HG03103 (cell line): ENCODE results near the gene CTRB2.
"Not testable (repeated sequence)": the region's sequence is repeated elsewhere in the genome, so short reads cannot be mapped to it uniquely, and the experiment has no call there.

Experiments
- ATAC-seq: cut with Tn5 transposase; IDR thresholded peaks from one replicate; pipeline ENCODE4 v1.9.1; 2021; ENCODE audit warnings: low read depth; ENCODE audit not compliant: unreplicated experiment

Gene CTRB2

DNA sequence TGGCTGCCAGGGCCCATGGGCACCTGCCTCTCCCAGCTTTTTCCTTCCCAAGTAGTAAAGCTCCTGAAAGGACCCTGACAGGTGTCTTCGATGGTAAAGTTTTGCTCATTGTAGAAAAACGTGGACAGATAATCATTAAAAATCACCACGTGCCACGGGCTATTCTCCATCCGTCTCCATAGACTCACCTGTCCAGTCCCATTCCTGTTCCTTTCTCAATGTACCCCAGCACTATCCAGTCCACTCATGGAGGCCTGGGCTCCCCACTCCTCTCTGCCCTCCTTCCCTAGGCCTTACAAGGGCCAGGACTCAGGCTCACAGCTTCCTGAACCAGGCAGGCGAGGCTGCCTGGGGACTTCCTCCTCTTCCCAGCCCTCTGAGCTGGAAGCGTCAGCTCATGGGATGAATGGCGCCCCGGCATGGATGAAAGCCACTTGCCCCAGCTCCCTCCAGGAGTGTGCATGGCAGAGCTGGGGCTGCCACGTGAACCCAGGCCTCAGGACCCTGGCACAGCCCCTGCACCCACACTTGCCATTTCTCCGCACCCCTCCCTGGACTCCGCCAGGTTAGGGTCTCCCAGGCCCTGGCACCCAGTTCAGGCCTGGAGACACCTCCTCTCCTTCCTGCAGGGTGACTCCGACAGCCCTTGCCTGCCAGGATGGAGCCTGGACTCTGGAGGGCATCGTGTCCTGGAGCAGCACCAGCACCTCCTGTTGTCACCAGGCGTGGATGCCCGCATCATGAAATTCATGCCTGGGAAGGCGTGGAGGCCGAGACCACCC is 20.6 kb upstream of the CTRB2 start:
- ATAC-seq, result no peak

DNA sequence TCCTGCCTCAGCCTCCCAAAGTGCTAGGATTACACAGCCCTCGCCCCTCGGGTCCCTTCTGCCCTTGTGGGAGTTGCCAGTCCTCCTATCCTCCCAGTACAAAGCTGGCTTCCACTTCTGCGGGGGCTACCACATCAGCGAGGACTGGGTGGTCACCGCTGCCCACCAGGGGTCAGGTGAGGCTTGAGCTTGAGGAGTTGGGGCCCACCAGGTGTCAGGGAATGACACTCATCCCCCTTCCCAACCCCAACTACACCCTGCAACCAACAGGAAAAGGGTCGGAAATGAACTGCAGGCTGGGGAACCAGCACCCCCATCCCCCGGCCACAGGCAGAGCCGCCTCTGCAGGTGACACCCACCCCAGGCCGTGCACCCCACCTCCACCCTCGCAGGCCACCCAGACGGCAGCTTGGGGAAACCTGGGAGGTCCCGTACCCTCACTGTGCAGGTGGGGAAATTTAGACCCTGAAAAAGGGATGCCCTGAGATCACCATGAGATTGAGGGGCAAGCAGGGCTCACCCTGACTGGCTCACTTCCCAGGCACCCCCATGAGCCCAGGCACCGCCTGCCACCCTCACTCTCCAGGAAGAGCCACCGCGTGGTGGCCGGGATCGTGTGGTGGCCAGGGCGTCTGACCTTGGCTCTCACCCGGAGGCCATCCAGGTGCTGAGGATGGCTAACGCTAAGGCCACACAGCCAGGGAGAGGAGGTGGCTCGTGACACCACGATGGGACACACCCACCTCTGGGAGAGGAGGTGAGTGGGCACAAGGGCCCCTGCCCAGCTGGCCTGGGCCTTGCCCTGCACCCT is 19.8 kb upstream of the CTRB2 start:
- no peak for ATAC-seq

- no peak for ATAC-seq
Measured at GRCh38 chr16:75225678-75226515, 18.9 kb upstream of the CTRB2 start.

DNA sequence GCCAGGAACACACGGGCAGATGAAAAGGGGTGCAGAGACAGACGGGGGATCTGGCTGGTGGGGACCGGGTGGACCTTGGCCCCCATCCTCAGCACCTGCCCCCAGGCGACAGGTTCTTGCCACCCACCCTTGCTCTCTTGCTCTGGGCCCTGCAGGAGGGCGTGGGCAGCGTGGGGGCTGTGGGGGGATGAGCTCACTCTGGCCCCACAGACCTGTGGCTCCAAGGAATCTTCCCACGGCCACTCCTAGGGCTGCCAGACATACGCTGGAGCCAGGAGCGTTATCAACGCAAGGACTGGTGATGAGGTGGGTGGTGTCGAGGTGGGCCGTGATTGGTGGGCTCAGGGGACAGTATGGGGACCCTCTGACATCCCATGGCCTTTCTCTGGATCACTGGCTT is 18.1 kb upstream of the CTRB2 start:
- ATAC-seq, result no peak

DNA sequence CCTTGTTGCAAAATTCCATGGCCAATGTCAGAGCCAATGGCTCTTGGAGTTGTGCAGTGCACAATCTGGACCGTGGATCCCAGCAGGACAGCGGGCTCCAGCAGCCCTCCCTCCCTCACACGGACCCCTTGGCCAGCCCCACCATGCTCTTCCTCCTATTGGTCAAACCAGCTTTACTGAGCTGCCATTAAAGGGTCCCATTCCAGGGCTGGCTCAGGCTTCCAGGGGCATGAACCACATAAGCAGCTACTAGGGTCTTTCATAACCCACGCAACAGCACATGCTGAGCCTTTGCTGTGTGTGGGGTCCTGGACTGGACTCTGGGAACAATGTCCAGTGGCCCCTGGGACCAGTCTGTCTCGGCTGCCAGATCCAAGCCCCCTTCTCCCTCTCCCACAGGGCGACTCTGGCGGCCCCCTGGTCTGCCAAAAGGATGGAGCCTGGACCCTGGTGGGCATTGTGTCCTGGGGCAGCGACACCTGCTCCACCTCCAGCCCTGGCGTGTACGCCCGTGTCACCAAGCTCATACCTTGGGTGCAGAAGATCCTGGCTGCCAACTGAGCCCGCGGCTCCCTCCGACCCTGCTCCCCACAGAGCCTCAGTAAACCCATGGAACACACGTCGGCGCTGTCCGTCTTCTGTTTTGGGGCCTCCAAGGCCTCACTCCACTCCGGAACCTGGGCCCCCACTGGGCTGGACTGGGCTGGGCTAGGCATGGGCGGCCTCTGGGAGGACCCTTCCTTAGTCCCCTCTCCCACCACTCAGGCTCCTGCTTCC is 17.5 kb upstream of the CTRB2 start:
- no peak for ATAC-seq

GRCh38 chr16:75223129-75223528 is 16.2 kb upstream of the CTRB2 start:
- ATAC-seq, result not testable (repeated sequence)

DNA sequence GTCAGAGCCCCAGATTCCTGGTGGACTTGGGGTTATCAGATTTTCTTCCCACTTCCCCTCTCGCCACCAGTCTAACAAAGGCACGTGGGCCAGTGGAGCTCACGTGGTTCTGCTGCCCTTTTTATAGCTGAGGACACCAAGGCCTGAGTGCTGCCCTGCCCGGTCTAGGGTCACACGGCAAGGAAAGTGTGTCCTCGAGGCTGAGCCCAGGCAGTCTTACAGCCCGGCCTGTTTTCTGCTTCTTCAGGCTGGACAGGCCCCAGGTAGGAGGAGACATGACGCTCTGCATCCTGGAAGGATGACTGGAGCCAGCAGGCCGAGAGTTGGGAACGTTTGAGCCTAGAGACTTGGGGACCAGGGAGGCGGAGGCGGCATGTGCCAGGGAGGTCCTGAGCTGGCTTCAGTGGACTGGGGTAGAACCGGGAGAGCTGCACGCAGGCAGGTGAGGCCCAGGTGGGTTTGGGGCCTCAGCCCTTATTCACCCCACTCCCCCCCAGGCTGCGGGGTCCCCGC is 15.4 kb upstream of the CTRB2 start:
- no peak for ATAC-seq

DNA sequence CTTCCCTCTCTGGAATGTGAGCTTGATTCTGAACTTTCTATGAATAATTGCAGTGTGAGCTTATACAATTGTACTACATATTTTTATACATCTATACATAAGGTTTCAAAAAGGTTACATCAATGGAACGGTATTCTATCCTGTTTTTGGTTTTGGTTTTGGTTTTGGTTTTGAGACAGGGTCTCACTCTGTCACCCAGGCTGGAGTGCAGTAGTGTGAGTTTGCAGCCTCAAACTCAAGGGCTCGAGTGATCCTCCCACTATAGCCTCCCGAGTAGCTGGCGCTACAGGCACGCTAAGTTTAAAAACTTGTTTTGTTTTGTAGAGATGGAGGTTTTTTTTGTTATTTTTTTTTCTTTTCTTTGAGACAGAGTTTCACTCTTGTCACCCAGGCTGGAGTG is 12.9 kb upstream of the CTRB2 start:
- no peak for ATAC-seq

DNA sequence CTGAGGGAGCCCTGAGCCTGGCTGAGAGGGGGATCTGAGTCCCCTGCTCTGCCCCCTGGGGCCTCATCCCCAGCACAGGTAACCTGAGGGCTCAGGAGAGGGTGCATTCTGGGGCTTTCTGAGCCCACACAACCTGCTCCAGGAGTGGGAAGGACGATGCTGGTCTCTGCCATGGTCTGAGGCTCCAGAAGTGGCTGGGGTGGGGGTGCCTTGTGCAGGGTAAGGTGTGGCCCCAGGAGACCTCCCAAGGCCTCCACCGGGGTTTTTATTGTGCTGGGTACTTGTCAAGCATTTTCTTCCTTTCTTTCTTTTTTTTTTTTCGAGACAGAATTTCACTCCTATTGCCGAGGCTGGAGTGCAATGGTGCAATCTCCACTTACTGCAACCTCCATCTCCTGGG is 12.1 kb upstream of the CTRB2 start:
- no peak for ATAC-seq

GRCh38 chr16:75218256-75219076 is 11.5 kb upstream of the CTRB2 start, which contains the start of gene CTRB1:
CTRB1 (plus strand) TSS chr16:75218988; CDS start chr16:75219008, 20 bp downstream.
- ATAC-seq, result peak; percentile 58

DNA sequence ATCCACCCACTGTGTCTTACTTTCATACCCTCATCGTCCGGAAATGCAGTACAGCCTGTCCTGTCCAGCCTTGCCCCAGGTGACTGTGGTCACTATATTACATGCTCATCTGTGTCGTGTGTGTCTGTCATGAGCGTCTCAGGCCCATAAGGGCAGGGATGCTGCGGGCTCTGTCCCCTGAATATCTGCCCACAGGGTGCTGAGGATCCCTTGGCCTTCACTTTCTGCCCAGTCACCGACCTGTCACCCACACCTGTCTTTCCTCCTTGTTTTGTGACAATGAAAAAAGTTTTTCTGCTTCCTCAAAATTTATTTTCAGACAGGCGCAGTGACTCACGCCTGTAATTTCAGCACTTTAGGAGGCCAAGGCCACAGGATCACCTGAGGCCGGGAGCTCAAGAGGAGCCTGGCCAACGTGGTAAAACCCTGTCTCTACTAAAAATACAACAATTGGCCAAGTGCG is 10.5 kb upstream of the CTRB2 start:
- ATAC-seq, result no peak

DNA sequence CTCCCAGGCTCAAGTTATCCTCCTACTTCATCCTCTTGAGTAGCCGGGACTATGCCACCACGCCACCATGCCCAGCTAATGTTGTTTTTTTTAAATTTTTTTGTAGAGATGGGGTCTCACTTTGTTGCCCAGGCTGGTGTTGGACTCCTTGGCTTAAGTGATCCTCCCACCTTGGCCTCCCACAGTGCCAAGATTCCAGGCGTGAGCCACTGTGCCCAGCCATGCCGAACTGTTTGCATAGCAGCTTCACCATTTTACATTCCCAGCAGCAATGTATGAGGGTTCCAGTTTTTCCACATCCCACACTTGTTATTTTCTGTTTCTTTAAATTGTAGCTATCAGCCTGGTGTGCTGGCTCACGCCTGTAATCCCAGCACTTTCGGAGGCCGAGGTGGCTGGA is 9.6 kb upstream of the CTRB2 start:
- ATAC-seq, result no peak

DNA sequence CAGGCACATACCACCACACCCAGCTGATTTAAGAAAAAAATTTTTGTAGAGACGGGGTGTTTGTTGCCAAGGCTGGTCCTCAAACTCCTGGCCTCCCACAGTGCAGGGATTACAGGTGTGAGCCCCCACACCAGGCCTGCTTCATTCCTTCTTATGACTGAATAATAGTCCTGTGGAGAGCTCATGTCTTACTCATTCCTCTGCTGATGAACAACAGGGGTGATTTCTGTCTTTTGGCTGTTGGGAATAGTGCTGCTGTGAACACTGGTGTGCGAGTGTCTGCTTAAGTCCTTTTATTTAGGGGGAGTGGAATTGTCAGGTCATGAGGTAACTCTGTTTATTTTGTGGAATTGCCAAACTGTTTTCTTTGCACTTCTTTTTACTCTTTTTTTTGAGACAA is 9.2 kb upstream of the CTRB2 start:
- no peak for ATAC-seq

- ATAC-seq, result not testable (repeated sequence)
Measured at GRCh38 chr16:75211286-75211685, 4.3 kb upstream of the CTRB2 start.

GRCh38 chr16:75209944-75210343 is 3.0 kb upstream of the CTRB2 start:
- no peak for ATAC-seq

DNA sequence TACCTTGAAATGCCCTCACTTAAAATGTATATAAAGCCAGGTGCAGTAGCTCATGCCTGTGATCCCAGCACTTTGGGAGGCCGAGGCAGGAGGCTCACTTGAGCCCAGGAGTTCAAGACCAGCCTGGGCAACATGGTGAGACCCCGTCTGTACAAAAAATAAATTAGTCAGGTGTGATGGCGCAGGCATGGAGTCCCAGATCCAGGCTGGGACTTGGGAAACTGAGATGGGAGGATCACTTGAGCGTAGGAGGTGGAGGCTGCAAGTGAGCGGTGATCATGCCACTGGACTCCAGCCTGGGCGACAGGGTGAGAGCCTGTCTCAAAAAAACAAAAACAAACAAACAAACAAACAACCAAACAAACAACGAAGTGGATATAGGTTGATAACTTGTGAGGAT is 2.6 kb upstream of the CTRB2 start:
- not testable (repeated sequence) for ATAC-seq

DNA sequence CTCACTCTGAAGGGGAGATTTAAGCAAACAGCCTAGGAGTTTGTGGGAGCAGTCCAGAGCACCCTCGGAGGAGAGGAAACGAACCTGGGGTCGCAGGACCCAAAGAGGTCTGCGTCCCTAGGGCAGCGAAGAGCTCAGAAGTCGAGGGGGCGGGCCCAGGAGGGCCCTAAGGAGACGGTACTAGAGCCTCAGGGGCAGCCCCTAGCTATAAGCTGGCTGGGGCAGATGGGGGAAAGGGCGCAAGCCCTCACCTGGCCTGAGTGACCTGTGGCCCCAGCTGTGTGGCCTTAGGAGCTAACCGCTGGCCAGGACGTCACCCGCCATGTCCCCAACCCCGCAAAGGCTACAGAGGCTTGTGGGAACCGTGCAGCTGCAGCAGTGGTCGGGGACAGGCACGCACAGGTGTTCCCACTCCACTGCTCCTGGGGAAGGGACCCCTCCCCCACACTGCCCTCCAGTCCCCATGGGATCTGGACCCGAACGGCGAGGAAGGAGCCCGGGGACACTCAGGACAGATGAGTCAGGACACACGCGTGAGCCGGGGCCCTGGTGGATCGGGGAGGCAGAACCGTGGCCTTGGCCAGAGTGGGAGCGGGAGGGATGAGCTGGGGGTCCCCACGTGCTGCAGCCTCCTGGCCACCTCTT is 2.0 kb upstream of the CTRB2 start:
- no peak for ATAC-seq

DNA sequence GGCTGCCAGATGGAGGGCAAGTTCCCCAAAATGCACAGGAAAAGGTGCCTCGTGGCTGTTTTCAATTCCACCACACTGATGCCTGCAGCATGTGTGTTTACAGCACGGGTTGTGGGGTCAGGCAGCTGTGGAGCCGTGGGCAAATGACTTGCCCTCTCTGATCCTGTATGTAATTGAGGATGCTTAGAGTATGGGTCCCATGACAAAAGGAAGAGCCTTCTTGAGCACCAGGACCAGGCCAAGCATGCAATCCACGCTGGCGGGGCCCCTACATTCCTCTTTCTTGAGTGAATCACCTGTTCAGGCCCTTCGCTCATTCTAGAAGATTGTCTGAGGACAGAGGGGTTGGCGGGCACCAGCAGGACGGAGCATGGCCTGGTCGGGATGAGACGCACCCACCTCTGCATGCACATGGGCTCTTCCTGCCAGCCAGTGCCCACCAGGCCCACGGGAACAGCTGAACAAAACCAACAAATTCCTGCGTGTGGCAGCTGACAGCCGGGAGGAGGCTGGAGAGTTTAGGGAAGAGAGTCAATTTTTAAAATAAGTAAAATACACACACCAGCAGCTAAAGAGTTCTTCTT is 1.4 kb upstream of the CTRB2 start:
- no peak for ATAC-seq
